Gastrocnemius medialis (tissue), 4 donors: ENCODE data around the gene DOCK4.

ENCODE experiments used
- CTCF ChIP-seq, 5 experiments: fragments of 450-650 bp in 3 of 5; fragments of 200-600 bp in 2 of 5; sonication (generic) in 2 of 5; IDR thresholded peaks in 4 of 5; conservative IDR thresholded peaks in 1 of 5; 1 replicate in 4 of 5; 2 replicates in 1 of 5; pipeline ENCODE4 v1.5.1; 2016 to 2019; ENCODE audit warnings: antibody characterized with exemption in 5 of 5, mild to moderate bottlenecking in 3 of 5, moderate library complexity in 3 of 5
- POLR2A ChIP-seq, 2 donors: fragments of 450-650 bp; IDR thresholded peaks; one replicate each; pipeline ENCODE4 v1.6.1; 2017; ENCODE audit warnings: antibody characterized with exemption in 2 of 2, mild to moderate bottlenecking in 2 of 2, moderate library complexity in 2 of 2

GRCh38 chr7:111942450-111943081 lies 263.6 kb downstream of the DOCK4 start:
- no peak for TF ChIP-seq CTCF (IDR thresholded peaks at IDR 0.05 in 4 of 5, conservative IDR thresholded peaks at IDR 0.05 in 1 of 5)
- no peak for TF ChIP-seq POLR2A (IDR thresholded peaks at IDR 0.05)
